Neuron (in vitro differentiated cells): ENCODE measurements around the gene DDX59.

Experiments used
- H2AFZ ChIP-seq: one replicate; pipeline ENCODE4 v1.6.1; 2013; ENCODE audit warnings: low read depth, mild to moderate bottlenecking, inconsistent platforms, low read length, moderate library complexity
- H3K27me3 ChIP-seq: one replicate; pipeline ENCODE4 v1.6.1; 2013; ENCODE audit warnings: low read length; ENCODE audit not compliant: insufficient read depth
- H3K36me3 ChIP-seq: one replicate; pipeline ENCODE4 v1.6.1; 2013; ENCODE audit warnings: low read length; ENCODE audit not compliant: insufficient read depth
- H3K4me1 ChIP-seq: one replicate; pipeline ENCODE4 v1.6.1; 2013; ENCODE audit warnings: low read length; ENCODE audit not compliant: insufficient read depth
- H3K4me3 ChIP-seq: 2 replicates; pipeline ENCODE4 v1.5.1; 2013; ENCODE audit warnings: mild to moderate bottlenecking, low read length, moderate library complexity
- H3K9me3 ChIP-seq: one replicate; pipeline ENCODE4 v1.6.1; 2013; ENCODE audit warnings: low read length

Gene DDX59

DNA sequence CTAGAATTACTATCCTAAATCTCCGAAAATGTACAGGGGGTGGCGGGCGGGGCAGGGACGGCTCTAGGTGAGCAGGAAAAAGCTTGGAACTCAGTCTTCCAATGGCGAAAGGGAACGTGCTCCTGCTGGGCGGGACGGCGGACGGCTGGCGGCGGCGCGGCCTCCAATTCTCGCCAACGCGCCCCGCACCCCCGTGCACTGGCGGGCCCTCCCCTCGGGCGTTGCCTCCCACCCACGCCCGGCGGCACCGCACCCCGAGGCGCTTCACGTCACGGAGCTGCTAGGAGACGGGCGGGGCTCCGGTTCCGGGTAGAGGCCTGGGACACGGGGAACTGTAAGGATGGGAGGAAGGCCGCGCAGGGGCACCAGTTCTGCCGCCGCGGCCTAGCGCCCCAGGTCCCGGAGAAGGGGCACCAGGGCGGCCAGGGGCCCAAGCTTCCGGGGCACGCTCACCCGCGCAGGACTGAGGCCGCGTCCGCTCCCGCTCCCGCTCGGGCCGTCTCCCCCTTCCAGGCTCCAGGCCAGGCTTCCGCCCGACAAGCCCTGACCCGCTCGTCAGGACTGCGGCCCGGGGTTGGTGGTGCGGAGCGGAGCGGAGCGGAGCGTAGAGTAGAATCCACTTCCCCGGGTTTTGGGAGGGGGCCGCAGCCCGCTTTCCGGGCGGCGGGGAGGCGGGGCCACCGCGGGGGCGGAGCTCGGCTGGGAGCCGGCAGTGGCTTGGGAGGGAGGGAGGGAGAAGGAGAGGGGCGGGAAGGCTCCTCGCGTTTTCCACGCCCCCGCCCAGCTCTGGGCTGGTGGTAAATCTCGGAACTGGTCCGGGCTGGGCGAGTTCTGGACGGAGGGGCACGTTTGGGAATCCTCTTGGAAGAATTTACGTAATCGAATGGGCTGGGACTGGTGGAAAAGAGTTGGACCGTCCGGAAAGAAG lies at the start of gene DDX59:
Gene DDX59, minus strand, starts transcription at position 594 of the 928 bp plus-strand sequence. CDS start 3,167 bp downstream, outside the sequence.
- Histone ChIP-seq H3K4me3 (peak within 1 kb of the TSS; percentile 69), H3K36me3 (peaks cover 16% of the 10 kb centered on the region), H3K4me1 (peaks cover 27% of the 10 kb centered on the region), H3K9me3 (no peaks in the 10 kb centered on the region), H3K27me3 (no peaks in the 10 kb centered on the region), H2AFZ (peak within 1 kb of the TSS; percentile 87)

DNA sequence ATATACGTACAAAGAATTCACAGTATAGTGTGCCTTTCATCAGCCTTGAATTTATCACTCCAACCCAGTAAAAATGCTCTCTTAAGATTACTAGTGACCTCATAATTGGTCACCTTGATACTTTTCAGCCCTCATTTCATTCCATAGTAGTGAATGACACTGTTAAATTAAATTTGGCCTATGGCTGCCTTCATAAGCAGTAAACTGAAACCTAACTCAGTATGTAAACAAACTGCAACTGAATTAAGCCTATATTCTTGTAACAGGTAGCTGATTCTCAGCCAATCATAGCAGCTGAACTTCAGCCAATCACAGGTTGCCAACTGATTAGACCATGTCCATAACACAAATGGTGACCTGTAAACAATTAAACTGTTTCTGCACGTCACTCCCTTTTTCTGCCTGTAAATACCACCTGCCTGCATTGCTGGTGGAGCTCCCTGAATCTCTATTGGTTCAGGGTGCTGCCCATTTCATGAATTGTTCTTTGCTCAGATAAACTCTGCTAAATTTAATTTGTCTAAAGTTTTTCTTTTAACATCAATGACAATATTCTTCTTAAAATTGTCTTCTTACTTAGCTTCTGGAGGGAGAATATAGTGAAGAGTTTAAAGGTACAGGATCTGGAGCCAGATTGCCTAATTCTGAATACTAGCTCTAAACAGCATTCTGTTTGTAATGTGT lies 44.9 kb upstream of the DDX59 start:
- H3K4me1 ChIP-seq = peaks cover 6% of the 10 kb centered on the region
- no peaks in the 10 kb centered on the region for H3K27me3 ChIP-seq
- H3K9me3 ChIP-seq = no peaks in the 10 kb centered on the region
- no peaks in the 10 kb centered on the region for H3K36me3 ChIP-seq
- no peak overlapping the region for H2AFZ ChIP-seq
- H3K4me3 ChIP-seq = no peak overlapping the region

DNA sequence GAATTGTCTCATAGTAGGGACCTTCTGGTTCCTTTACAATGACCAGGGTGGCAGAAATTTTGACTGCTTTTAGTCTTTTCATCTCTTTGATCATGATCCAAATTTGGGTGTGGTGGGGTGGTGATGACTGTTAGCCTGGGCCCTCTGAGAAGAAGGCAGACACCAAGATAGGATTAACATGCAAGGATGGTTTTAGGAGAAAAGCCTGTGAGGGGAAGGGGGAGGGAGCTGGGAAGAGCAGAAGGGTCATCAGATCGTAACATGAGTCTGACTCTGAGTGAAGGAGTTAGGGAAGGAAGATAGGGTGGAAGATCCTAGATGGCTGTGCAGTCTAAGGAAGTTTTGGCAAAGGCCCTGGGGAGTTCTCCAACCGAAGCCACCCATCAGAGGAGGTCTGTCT lies 40.5 kb upstream of the DDX59 start:
- Histone ChIP-seq H3K9me3 (no peaks in the 10 kb centered on the region), H3K4me3 (no peak overlapping the region), H3K4me1 (peaks cover 6% of the 10 kb centered on the region), H3K36me3 (no peaks in the 10 kb centered on the region), H2AFZ (no peak overlapping the region), H3K27me3 (no peaks in the 10 kb centered on the region)

DNA sequence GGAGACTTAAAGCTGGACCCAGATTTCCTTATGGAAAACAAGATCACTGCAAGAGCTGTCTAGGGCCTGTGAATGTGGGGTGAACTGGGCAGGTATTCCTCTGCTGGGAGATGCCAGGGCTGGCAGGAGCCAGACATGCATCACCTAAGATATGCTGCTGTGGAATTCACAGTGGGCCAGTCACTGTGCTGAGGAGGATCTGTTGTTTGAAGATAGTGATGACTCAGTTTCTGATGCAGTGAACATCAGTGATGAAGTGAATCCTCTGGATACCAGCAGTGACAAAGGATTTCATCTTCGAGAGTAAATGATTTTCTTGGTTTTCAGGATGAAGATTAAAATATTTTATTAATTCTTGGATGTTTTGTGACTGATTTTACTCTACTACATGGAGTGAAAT lies 39.1 kb upstream of the DDX59 start:
- Histone ChIP-seq H2AFZ (no peak overlapping the region), H3K4me1 (peaks cover 6% of the 10 kb centered on the region), H3K4me3 (no peak overlapping the region), H3K27me3 (no peaks in the 10 kb centered on the region), H3K9me3 (no peaks in the 10 kb centered on the region), H3K36me3 (no peaks in the 10 kb centered on the region)

DNA sequence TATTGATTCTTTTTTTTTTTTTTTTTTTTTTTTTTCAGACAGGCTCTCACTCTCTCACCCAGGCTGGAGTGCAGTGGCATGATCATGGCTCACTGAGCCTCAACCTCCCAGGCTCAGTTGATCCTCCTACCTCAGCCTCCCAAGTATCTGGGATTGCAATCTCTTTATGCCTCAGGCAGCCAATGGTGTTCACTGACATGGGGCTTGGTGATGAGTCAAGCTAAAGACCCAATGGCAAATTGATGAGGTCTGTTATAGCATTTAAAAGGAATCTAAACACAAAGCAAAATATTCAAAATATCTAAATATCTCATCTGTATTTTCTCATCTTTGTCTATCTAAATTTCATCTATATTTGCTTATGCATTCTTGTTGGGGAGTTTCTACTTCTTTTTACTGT lies 38.5 kb upstream of the DDX59 start:
- Histone ChIP-seq H3K4me1 (peaks cover 6% of the 10 kb centered on the region), H3K4me3 (no peak overlapping the region), H3K9me3 (no peaks in the 10 kb centered on the region), H2AFZ (no peak overlapping the region), H3K27me3 (no peaks in the 10 kb centered on the region), H3K36me3 (no peaks in the 10 kb centered on the region)

DNA sequence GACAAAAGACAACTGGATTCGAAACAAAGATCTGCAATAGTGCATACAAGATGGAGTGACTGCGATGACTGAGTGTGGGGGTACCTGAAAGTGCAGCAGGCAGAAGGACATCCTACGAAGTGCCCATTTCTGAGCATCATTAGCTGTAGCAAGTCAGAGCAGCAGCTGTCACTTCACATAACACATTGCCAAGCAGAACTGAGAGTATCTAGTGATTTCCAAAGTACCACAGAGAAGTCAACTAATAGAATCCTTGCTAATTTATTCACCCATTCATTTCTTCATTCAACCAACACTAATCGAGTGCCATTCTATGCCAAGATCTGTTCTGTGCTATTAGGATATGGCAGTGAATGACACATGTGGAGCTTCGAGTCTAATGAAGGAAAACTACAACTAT lies 37.4 kb upstream of the DDX59 start:
- no peak overlapping the region for H2AFZ ChIP-seq
- no peak overlapping the region for H3K4me3 ChIP-seq
- H3K36me3 ChIP-seq = no peaks in the 10 kb centered on the region
- H3K4me1 ChIP-seq = peaks cover 6% of the 10 kb centered on the region
- no peaks in the 10 kb centered on the region for H3K9me3 ChIP-seq
- H3K27me3 ChIP-seq = no peaks in the 10 kb centered on the region

DNA sequence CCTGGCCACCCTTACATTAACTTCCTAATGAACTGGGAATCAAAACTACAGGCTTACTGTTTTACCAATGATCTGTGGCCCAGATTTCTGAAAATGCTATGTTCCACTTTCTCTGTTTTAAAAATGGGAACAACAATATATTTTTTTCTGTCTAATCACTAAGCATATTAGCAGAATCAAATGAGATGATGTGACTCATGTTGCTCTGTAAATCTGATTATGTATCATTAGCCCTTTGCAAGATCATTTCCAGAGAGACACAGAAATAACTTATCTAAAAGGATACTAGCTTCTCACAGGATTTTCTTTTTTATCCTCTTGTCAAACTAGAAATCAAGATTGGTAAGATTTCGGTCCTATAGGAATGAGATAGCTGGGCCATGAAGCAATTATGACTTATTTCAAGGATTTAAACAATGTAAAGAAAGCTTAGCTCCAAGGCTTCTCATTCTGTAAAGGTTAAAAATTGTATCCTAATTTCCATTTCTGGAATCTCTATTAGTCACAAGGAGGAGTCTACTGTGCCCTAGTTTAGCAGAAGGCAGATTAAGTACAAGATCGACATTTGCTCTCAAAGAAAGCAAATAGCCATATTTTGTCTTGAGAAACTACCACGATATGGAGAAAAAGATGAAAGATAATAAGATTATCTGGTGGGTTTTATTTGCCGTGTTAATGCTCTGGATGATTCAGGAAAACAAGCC lies 36.6 kb upstream of the DDX59 start:
- Histone ChIP-seq H3K9me3 (no peaks in the 10 kb centered on the region), H3K36me3 (no peaks in the 10 kb centered on the region), H3K27me3 (no peaks in the 10 kb centered on the region), H3K4me3 (no peak overlapping the region), H3K4me1 (peaks cover 6% of the 10 kb centered on the region), H2AFZ (no peak overlapping the region)

DNA sequence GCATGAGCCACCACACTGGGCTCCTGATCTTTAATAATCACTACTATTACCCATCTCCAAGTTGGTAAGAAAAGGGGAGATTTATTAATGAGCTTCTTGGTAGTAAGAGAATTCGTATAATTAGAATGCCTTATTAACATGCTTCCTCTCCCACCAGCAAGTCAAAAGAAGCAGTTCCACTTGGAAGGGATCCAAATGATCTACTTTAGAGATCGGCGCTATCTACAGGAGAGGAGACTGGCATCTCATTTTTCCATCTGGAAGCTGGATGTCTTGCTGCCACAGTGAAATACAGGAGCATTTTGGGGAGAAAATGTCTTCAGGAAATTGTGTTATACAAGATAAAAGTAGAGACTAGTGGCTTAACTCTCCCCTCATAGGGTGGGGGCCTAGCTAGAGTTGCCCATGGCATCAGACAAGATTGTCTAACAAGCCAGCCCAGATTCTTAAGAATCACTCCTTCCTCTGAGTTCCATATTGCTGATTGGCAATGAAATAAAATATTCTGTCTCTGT lies 35.3 kb upstream of the DDX59 start:
- H3K9me3 ChIP-seq = no peaks in the 10 kb centered on the region
- no peaks in the 10 kb centered on the region for H3K36me3 ChIP-seq
- no peak overlapping the region for H2AFZ ChIP-seq
- H3K4me3 ChIP-seq = no peak overlapping the region
- H3K27me3 ChIP-seq = no peaks in the 10 kb centered on the region
- H3K4me1 ChIP-seq = no peaks in the 10 kb centered on the region

DNA sequence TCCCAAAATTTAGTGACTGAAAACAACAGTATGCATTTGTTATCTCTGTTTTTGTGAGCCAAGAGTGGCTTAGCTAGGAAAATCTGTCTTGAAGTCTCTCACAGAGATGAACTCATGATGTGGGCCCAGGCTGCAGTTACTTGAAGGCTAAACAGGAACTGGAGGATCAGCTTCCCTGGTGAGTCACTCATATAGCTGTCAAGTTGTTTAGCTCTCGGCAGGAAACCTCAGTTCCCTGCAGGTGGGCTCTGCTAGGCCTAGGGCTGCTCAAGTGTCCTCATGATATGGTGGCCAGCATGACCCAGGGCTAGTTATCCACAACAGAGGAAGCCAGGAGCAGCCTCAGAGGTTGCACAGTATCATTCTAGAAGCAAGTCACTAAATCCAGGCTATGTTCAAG lies 30.2 kb upstream of the DDX59 start:
- Histone ChIP-seq H3K9me3 (no peaks in the 10 kb centered on the region), H2AFZ (no peak overlapping the region), H3K4me1 (no peaks in the 10 kb centered on the region)

DNA sequence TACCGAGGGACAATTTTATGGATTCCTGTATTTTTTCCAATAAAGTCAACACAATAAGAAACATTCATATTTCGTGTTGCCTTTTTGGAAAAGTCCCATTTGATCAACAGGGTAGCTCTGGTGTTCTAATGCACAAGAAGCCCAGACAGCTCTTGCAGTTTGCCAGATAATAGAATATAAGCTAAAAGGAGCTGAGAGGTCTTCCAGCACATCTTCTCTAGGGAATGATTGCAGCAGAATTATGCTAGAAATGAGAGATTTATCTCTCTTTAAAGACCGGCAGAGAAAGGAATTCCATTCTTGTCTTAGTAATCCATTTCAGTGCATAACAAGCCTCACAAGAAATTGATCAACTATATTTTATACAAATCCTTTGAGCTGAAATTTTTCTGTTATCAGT lies 25.0 kb upstream of the DDX59 start:
- H3K4me3 ChIP-seq = no peak overlapping the region
- no peaks in the 10 kb centered on the region for H3K27me3 ChIP-seq
- no peaks in the 10 kb centered on the region for H3K9me3 ChIP-seq
- no peak overlapping the region for H2AFZ ChIP-seq
- H3K36me3 ChIP-seq = no peaks in the 10 kb centered on the region
- H3K4me1 ChIP-seq = no peaks in the 10 kb centered on the region

More for the DNA sequence above, 30.2 kb upstream of the DDX59 start:
- no peaks in the 10 kb centered on the region for H3K27me3 ChIP-seq
- H3K36me3 ChIP-seq = no peaks in the 10 kb centered on the region
- no peak overlapping the region for H3K4me3 ChIP-seq

DNA sequence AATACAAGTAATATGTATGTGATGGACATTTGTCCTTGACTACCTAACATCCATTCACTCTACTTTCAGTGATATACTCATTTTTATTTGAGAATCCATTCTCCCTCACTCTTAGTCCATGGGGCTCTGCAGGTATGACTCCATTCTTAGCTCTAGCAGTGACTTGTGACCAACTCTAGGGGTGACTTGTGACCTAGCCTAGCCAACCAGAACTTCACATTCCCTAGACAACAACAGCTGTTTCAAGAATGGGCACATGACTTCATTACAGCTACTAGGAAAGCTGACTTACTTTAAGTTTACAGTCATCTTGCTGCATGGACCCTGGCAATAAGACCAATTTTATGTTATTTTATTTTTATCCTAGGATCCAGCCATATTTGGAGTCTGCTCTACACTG lies 23.6 kb upstream of the DDX59 start:
- H3K36me3 ChIP-seq = no peaks in the 10 kb centered on the region
- no peak overlapping the region for H2AFZ ChIP-seq
- H3K4me3 ChIP-seq = no peak overlapping the region
- no peaks in the 10 kb centered on the region for H3K27me3 ChIP-seq
- no peaks in the 10 kb centered on the region for H3K9me3 ChIP-seq
- H3K4me1 ChIP-seq = no peaks in the 10 kb centered on the region

DNA sequence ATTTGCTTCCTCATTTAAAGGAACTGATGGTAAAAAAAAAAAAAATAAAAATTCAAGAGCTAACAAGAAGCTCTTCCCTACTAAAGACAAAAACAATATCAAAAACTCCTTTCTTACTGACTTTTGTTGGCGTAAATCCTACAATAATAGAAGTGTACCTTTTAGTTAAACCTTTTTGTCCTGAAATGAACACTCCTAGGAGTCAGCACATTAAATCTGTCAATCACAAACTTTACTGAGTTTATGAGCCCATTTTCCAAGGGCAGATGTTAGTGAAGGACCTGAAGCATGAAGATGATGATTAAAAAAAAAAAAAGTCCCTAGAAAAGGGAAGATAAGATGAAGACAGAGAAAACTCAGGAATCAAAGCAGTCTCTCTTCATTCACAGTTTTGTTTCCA lies 22.6 kb upstream of the DDX59 start:
- Histone ChIP-seq H3K4me1 (no peaks in the 10 kb centered on the region), H3K36me3 (no peaks in the 10 kb centered on the region), H2AFZ (no peak overlapping the region), H3K4me3 (no peak overlapping the region), H3K27me3 (no peaks in the 10 kb centered on the region), H3K9me3 (no peaks in the 10 kb centered on the region)

DNA sequence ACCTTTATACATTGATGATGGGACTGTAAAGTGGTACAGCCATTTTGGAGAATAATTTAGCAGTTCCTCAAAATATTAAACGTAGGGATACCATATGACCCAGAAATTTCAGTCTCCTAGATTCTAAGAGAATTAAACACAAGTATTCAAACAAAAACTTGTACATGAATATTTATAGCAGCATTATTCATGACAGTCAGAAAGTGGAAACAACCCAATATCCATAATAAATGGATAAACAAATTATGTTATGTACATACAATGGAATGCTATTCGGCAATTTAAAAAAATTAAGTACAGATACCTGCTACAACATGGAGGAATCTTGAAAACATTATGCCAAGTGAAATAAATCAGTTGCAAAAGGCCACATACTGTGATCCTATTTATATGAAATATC lies 16.9 kb upstream of the DDX59 start:
- Histone ChIP-seq H3K4me1 (no peaks in the 10 kb centered on the region), H2AFZ (no peak overlapping the region), H3K9me3 (no peaks in the 10 kb centered on the region), H3K27me3 (no peaks in the 10 kb centered on the region), H3K4me3 (no peak overlapping the region), H3K36me3 (no peaks in the 10 kb centered on the region)
